ENCODE data around the gene DHRS12.

The DHRS12 gene

DNA sequence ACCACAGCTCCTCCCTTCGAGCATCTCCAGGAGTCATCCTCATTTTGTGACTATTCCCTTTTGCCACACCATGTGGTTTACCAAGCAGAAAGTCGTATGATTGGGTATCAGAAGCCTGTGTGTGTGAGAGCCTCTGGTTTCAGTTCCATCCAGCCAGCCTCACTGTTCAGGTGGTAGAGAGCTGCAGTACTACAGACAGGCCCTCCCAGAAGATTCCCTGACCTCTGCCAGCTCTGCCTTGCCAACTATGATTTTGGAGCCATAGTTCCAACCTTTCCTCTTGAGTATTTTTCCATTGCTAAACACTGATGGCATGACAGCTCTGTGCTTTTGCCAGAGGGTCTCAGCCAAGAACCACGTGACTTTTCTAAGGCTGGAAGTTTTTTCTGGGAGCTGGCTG lies 82.5 kb downstream of the DHRS12 start:
- no peak for DNase-seq

DNA sequence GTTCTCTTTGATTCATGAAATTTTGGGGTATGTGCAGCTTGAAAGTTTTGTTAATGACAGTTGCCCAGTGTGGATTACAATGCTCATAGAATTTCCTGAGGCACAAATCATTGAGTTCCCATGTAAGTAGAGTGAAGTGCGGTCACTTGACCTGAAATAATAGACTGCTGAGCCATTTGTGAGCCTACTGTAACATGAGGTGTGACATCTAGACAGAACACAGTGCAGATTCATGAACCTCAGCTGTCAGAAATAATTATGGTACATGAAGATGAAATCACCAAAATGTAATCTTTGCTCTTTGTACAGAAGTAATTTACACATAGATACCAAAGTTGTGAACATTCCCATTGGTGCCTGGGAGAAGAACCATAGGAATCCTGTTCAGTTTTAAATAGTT lies 84.6 kb downstream of the DHRS12 start:
- DNase-seq, result no peak
